CD4-positive, alpha-beta T cell treated with Interleukin-17A for 1 hour (primary cell): Measurements from ENCODE around the gene ENO4.
A peak's percentile ranks its signal among the peaks of the same experiment; 100 is the strongest.

Experiments
- DNase-seq: peaks from one replicate; pipeline ENCODE4 v3.0.0-alpha.2; 2020

ENO4 gene

GRCh38 chr10:116831086-116831485 lies 18.2 kb upstream of the ENO4 start:
- DNase-seq = no peak

GRCh38 chr10:116831790-116832189 lies 17.5 kb upstream of the ENO4 start:
- no peak for DNase-seq

GRCh38 chr10:116833986-116834985 lies 15.0 kb upstream of the ENO4 start:
- no peak for DNase-seq

GRCh38 chr10:116835658-116836057 lies 13.6 kb upstream of the ENO4 start:
- DNase-seq = no peak

- no peak for DNase-seq
Observed at GRCh38 chr10:116836083-116836482, 13.2 kb upstream of the ENO4 start.

- no peak for DNase-seq
Observed at GRCh38 chr10:116836902-116837523, 12.3 kb upstream of the ENO4 start.

- DNase-seq = no peak
Observed at GRCh38 chr10:116838143-116838725, 11.1 kb upstream of the ENO4 start.

GRCh38 chr10:116840389-116841075 lies 8.8 kb upstream of the ENO4 start:
- DNase-seq = no peak

GRCh38 chr10:116845823-116846222 lies 3.5 kb upstream of the ENO4 start:
- no peak for DNase-seq

GRCh38 chr10:116848032-116848943 lies 1.0 kb upstream of the ENO4 start:
- peak; percentile 42 for DNase-seq

- DNase-seq = no peak
Observed at GRCh38 chr10:116848944-116849247, 403 bp upstream of the ENO4 start.

- DNase-seq = no peak
Observed at GRCh38 chr10:116850058-116850611, 836 bp downstream of the ENO4 start.

- DNase-seq = no peak
Observed at GRCh38 chr10:116852246-116852645, 2.9 kb downstream of the ENO4 start.

- DNase-seq = no peak
Observed at GRCh38 chr10:116853287-116853686, 4.0 kb downstream of the ENO4 start.

GRCh38 chr10:116853701-116854100 lies 4.4 kb downstream of the ENO4 start:
- DNase-seq = no peak

- DNase-seq = no peak
Observed at GRCh38 chr10:116857156-116857555, 7.9 kb downstream of the ENO4 start.

GRCh38 chr10:116861796-116862195 lies 12.5 kb downstream of the ENO4 start:
- DNase-seq = no peak

GRCh38 chr10:116864436-116864835 lies 15.1 kb downstream of the ENO4 start:
- DNase-seq = no peak

GRCh38 chr10:116866066-116866465 lies 16.8 kb downstream of the ENO4 start:
- DNase-seq = no peak

- DNase-seq = no peak
Observed at GRCh38 chr10:116866987-116867595, 17.8 kb downstream of the ENO4 start.

GRCh38 chr10:116868198-116868676 lies 18.9 kb downstream of the ENO4 start:
- no peak for DNase-seq
